Measurements from ENCODE around the gene CPN1.

The CPN1 gene

GRCh38 chr10:100008142-100008522, 73.5 kb downstream of the CPN1 start:
- H3K4me1 ChIP-seq (ENCODE audit: insufficient read depth, low read length, poor library complexity, severe bottlenecking) = peaks cover 44% of the 10 kb centered on the region
- peak overlapping the region; percentile 97 for H3K4me2 ChIP-seq (ENCODE audit: low read depth, low read length, poor library complexity, severe bottlenecking)
- no peaks in the 10 kb centered on the region for H3K9me2 ChIP-seq (replicated peaks; ENCODE audit: low read depth, low read length)
- H3K4me3 ChIP-seq (ENCODE audit: low read length, poor library complexity, severe bottlenecking) = peak overlapping the region; percentile 88
- H4K20me1 ChIP-seq (ENCODE audit: insufficient read depth, low read length, poor library complexity, severe bottlenecking) = no peaks in the 10 kb centered on the region
- TF ChIP-seq EZH2phosphoT487 (IDR thresholded peaks at IDR 0.05; ENCODE audit: borderline replicate concordance) (no peak), CTCF (conservative IDR thresholded peaks at IDR 0.05; ENCODE audit: low read length) (no peak)
- H2AFZ ChIP-seq (ENCODE audit: low read length) = no peak overlapping the region
- peaks cover 40% of the 10 kb centered on the region for H3K79me2 ChIP-seq (ENCODE audit: insufficient read depth, low read length)
- H3K27me3 ChIP-seq (ENCODE audit: insufficient read depth, low read length, poor library complexity, severe bottlenecking) = no peaks in the 10 kb centered on the region
- no peaks in the 10 kb centered on the region for H3K36me3 ChIP-seq (ENCODE audit: insufficient read depth, low read length)
- H3F3A ChIP-seq (ENCODE audit: low read depth) = no peaks in the 10 kb centered on the region
- H3K9ac ChIP-seq (ENCODE audit: low read depth, low read length, poor library complexity, severe bottlenecking) = peak overlapping the region; percentile 71
- H3K9me3 ChIP-seq (ENCODE audit: insufficient read depth, low read depth, low read length) = no peaks in the 10 kb centered on the region

- TF ChIP-seq CTCF (conservative IDR thresholded peaks at IDR 0.05; ENCODE audit: low read length) (no peak), EZH2phosphoT487 (IDR thresholded peaks at IDR 0.05; ENCODE audit: borderline replicate concordance) (no peak)
- no peaks in the 10 kb centered on the region for H3K36me3 ChIP-seq (ENCODE audit: insufficient read depth, low read length)
- no peaks in the 10 kb centered on the region for H3K27me3 ChIP-seq (ENCODE audit: insufficient read depth, low read length, poor library complexity, severe bottlenecking)
- H4K20me1 ChIP-seq (ENCODE audit: insufficient read depth, low read length, poor library complexity, severe bottlenecking) = no peaks in the 10 kb centered on the region
- H3F3A ChIP-seq (ENCODE audit: low read depth) = no peaks in the 10 kb centered on the region
- H3K9me2 ChIP-seq (replicated peaks; ENCODE audit: low read depth, low read length) = no peaks in the 10 kb centered on the region
- peak overlapping the region; percentile 88 for H3K4me3 ChIP-seq (ENCODE audit: low read length, poor library complexity, severe bottlenecking)
- peak overlapping the region; percentile 97 for H3K4me2 ChIP-seq (ENCODE audit: low read depth, low read length, poor library complexity, severe bottlenecking)
- peaks cover 43% of the 10 kb centered on the region for H3K79me2 ChIP-seq (ENCODE audit: insufficient read depth, low read length)
- peak overlapping the region; percentile 71 for H3K9ac ChIP-seq (ENCODE audit: low read depth, low read length, poor library complexity, severe bottlenecking)
- no peak overlapping the region for H2AFZ ChIP-seq (ENCODE audit: low read length)
- peaks cover 44% of the 10 kb centered on the region for H3K4me1 ChIP-seq (ENCODE audit: insufficient read depth, low read length, poor library complexity, severe bottlenecking)
- H3K9me3 ChIP-seq (ENCODE audit: insufficient read depth, low read depth, low read length) = no peaks in the 10 kb centered on the region
These were observed 74.2 kb downstream of the CPN1 start for GRCh38 chr10:100007231-100008141.

- no peaks in the 10 kb centered on the region for H3F3A ChIP-seq (ENCODE audit: low read depth)
- H2AFZ ChIP-seq (ENCODE audit: low read length) = no peak overlapping the region
- peak overlapping the region; percentile 51 for H3K9ac ChIP-seq (ENCODE audit: low read depth, low read length, poor library complexity, severe bottlenecking)
- H3K4me1 ChIP-seq (ENCODE audit: insufficient read depth, low read length, poor library complexity, severe bottlenecking) = peaks cover 44% of the 10 kb centered on the region
- peak overlapping the region; percentile 97 for H3K4me2 ChIP-seq (ENCODE audit: low read depth, low read length, poor library complexity, severe bottlenecking)
- no peaks in the 10 kb centered on the region for H4K20me1 ChIP-seq (ENCODE audit: insufficient read depth, low read length, poor library complexity, severe bottlenecking)
- no peaks in the 10 kb centered on the region for H3K27me3 ChIP-seq (ENCODE audit: insufficient read depth, low read length, poor library complexity, severe bottlenecking)
- H3K9me2 ChIP-seq (replicated peaks; ENCODE audit: low read depth, low read length) = no peaks in the 10 kb centered on the region
- H3K79me2 ChIP-seq (ENCODE audit: insufficient read depth, low read length) = peaks cover 46% of the 10 kb centered on the region
- H3K9me3 ChIP-seq (ENCODE audit: insufficient read depth, low read depth, low read length) = no peaks in the 10 kb centered on the region
- H3K36me3 ChIP-seq (ENCODE audit: insufficient read depth, low read length) = no peaks in the 10 kb centered on the region
- TF ChIP-seq EZH2phosphoT487 (IDR thresholded peaks at IDR 0.05; ENCODE audit: borderline replicate concordance) (no peak), CTCF (conservative IDR thresholded peaks at IDR 0.05; ENCODE audit: low read length) (no peak)
- peak overlapping the region; percentile 88 for H3K4me3 ChIP-seq (ENCODE audit: low read length, poor library complexity, severe bottlenecking)
These were observed 75.3 kb downstream of the CPN1 start for GRCh38 chr10:100006243-100006886.
